ENCODE data around the gene CKM. TPM values are rescaled to one million over a fixed set of nuclear protein-coding genes. Genes with fewer than 3 reads are reported as not detected.

Gene CKM
- total RNA-seq, 4 donors from 2014 or later: 18,507 to 37,792 (median 27,366) TPM

GRCh38 chr19:45290381-45290931 is 32.2 kb downstream of the CKM start:
- no peak for DNase-seq
- in situ Hi-C loops (cut with MboI; ENCODE audit: low sequenced_read_pairs in 4 of 4) (no loop called here), intact Hi-C loops (cut with DNase I; ENCODE audit: low total_unique reads) (no loop called here)
- TF ChIP-seq CTCF (IDR thresholded peaks at IDR 0.05 in 4 of 5, conservative IDR thresholded peaks at IDR 0.05 in 1 of 5): no peak
- TF ChIP-seq POLR2A (IDR thresholded peaks at IDR 0.05): no peak
- Histone ChIP-seq H3K27ac (no peak overlapping the region), H3K4me3 (no peak overlapping the region), H3K36me3 (peaks cover 0 to 12% of the 10 kb centered on the region in 2 donors), H3K4me1 (no peaks in the 10 kb centered on the region), H3K9me3 (peaks cover 0 to 3% (median 0%) of the 10 kb centered on the region in 3 donors), H3K27me3 (no peaks in the 10 kb centered on the region)
- no peak for ATAC-seq

- H3K9me3 ChIP-seq: no peaks in the 10 kb centered on the region
- in situ Hi-C loops (cut with MboI; ENCODE audit: low sequenced_read_pairs in 4 of 4) (no loop called here), intact Hi-C loops (cut with DNase I; ENCODE audit: low total_unique reads) (no loop called here)
- no peaks in the 10 kb centered on the region for H3K27me3 ChIP-seq
- ATAC-seq (no peak), DNase-seq (no peak)
- H3K36me3 ChIP-seq: peaks cover 0 to 42% of the 10 kb centered on the region in 2 donors
- H3K4me3 ChIP-seq: no peak overlapping the region
- no peak overlapping the region for H3K27ac ChIP-seq
- H3K4me1 ChIP-seq: no peaks in the 10 kb centered on the region
- TF ChIP-seq POLR2A (IDR thresholded peaks at IDR 0.05) (no peak), CTCF (IDR thresholded peaks at IDR 0.05 in 4 of 5, conservative IDR thresholded peaks at IDR 0.05 in 1 of 5) (no peak)
These were observed 39.1 kb downstream of the CKM start for GRCh38 chr19:45283443-45284033.

GRCh38 chr19:45280471-45280961 is 42.2 kb downstream of the CKM start:
- in situ Hi-C loops (cut with MboI; ENCODE audit: low sequenced_read_pairs in 4 of 4) (no loop called here), intact Hi-C loops (cut with DNase I; ENCODE audit: low total_unique reads) (no loop called here)
- no peaks in the 10 kb centered on the region for H3K4me1 ChIP-seq
- DNase-seq: no peak
- no peaks in the 10 kb centered on the region for H3K9me3 ChIP-seq
- H3K27me3 ChIP-seq: no peaks in the 10 kb centered on the region
- TF ChIP-seq CTCF (IDR thresholded peaks at IDR 0.05 in 4 of 5, conservative IDR thresholded peaks at IDR 0.05 in 1 of 5): no peak
- no peak for TF ChIP-seq POLR2A (IDR thresholded peaks at IDR 0.05)
- H3K4me3 ChIP-seq: no peak overlapping the region
- no peak overlapping the region for H3K27ac ChIP-seq
- ATAC-seq: no peak
- H3K36me3 ChIP-seq: peaks cover 0 to 47% of the 10 kb centered on the region in 2 donors

GRCh38 chr19:45279587-45280192 is 43.0 kb downstream of the CKM start:
- DNase-seq (no peak), ATAC-seq (no peak)
- H3K36me3 ChIP-seq: peaks cover 0 to 47% of the 10 kb centered on the region in 2 donors
- no peaks in the 10 kb centered on the region for H3K9me3 ChIP-seq
- H3K4me1 ChIP-seq: no peaks in the 10 kb centered on the region
- in situ Hi-C loops (cut with MboI; ENCODE audit: low sequenced_read_pairs in 4 of 4) (no loop called here), intact Hi-C loops (cut with DNase I; ENCODE audit: low total_unique reads) (no loop called here)
- no peak overlapping the region for H3K27ac ChIP-seq
- no peak overlapping the region for H3K4me3 ChIP-seq
- no peaks in the 10 kb centered on the region for H3K27me3 ChIP-seq
- TF ChIP-seq CTCF (IDR thresholded peaks at IDR 0.05 in 4 of 5, conservative IDR thresholded peaks at IDR 0.05 in 1 of 5): no peak
- TF ChIP-seq POLR2A (IDR thresholded peaks at IDR 0.05): no peak
